Neuronal stem cell (in vitro differentiated cells): Measurements from ENCODE around the gene RNF144A.

Experiments
- DNase-seq: peaks from one replicate; pipeline ENCODE4 v3.0.0-alpha.2; 2013; ENCODE audit warnings: low spot score
- H2AFZ ChIP-seq: one replicate; pipeline ENCODE4 v1.6.1; 2013; ENCODE audit warnings: mild to moderate bottlenecking, low read length, inconsistent platforms
- H2AK5ac ChIP-seq: 2 replicates; pipeline ENCODE4 v1.6.1; 2013; ENCODE audit warnings: low read depth, mild to moderate bottlenecking, inconsistent platforms, low read length, moderate library complexity, mixed read lengths
- H2BK120ac ChIP-seq: 2 replicates; pipeline ENCODE4 v1.6.1; 2013; ENCODE audit warnings: low read depth, mild to moderate bottlenecking, inconsistent platforms, low read length, moderate library complexity, mixed read lengths
- H2BK12ac ChIP-seq: one replicate; pipeline ENCODE4 v1.6.1; 2013; ENCODE audit warnings: low read length, inconsistent platforms
- H2BK15ac ChIP-seq: 2 replicates; pipeline ENCODE4 v1.6.1; 2013; ENCODE audit warnings: mild to moderate bottlenecking, low read length, inconsistent platforms, mixed read lengths
- H2BK5ac ChIP-seq: one replicate; pipeline ENCODE4 v1.6.1; 2013; ENCODE audit warnings: inconsistent platforms, mild to moderate bottlenecking, low read length, moderate library complexity
- H3K14ac ChIP-seq: one replicate; pipeline ENCODE4 v1.6.1; 2013; ENCODE audit warnings: low read length, inconsistent platforms
- H3K18ac ChIP-seq: 2 replicates; pipeline ENCODE4 v1.6.1; 2013; ENCODE audit warnings: low read length, inconsistent platforms
- H3K23ac ChIP-seq: 2 replicates; pipeline ENCODE4 v1.6.1; 2013; ENCODE audit warnings: low read depth, mild to moderate bottlenecking, mixed read lengths, low read length, inconsistent platforms; ENCODE audit not compliant: poor library complexity
- H3K27ac ChIP-seq: replicated peaks from 3 replicates; pipeline ENCODE4 v1.5.1; 2013; ENCODE audit warnings: low read length, inconsistent platforms
- H3K27me3 ChIP-seq, 3 experiments: 2 replicates each; pipeline ENCODE4 v1.6.1; 2013; ENCODE audit warnings: low read length in 3 of 3, mild to moderate bottlenecking in 2 of 3, inconsistent platforms in 1 of 3, low read depth in 1 of 3, mixed read lengths in 1 of 3, moderate library complexity in 1 of 3; ENCODE audit not compliant: control insufficient read depth in 3 of 3, insufficient read depth in 3 of 3
- H3K36me3 ChIP-seq, 2 donors: replicated peaks in 1 of 2; 2 replicates each; pipeline ENCODE4 v1.6.1; 2013; ENCODE audit warnings: low read length in 2 of 2; ENCODE audit not compliant: control insufficient read depth in 2 of 2, insufficient read depth in 2 of 2
- H3K4ac ChIP-seq: 2 replicates; pipeline ENCODE4 v1.6.1; 2013; ENCODE audit warnings: inconsistent platforms, mild to moderate bottlenecking, low read length, moderate library complexity
- H3K4me1 ChIP-seq, 2 donors: 1 replicate in 1 of 2; 2 replicates in 1 of 2; pipeline ENCODE4 v1.6.1; 2013; ENCODE audit warnings: low read length in 2 of 2, low read depth in 1 of 2; ENCODE audit not compliant: control insufficient read depth in 2 of 2, insufficient read depth in 1 of 2
- H3K4me2 ChIP-seq: one replicate; pipeline ENCODE4 v1.6.1; 2013; ENCODE audit warnings: mild to moderate bottlenecking, low read length, inconsistent platforms; ENCODE audit not compliant: insufficient read depth, poor library complexity, severe bottlenecking
- H3K4me3 ChIP-seq, 2 donors: 2 replicates each; pipeline ENCODE4 v1.5.1; 2013; ENCODE audit warnings: low read length in 2 of 2, mild to moderate bottlenecking in 2 of 2, inconsistent platforms in 1 of 2, moderate library complexity in 1 of 2
- H3K79me1 ChIP-seq: one replicate; pipeline ENCODE4 v1.6.1; 2013; ENCODE audit warnings: low read depth, mild to moderate bottlenecking, inconsistent platforms, low read length, moderate library complexity
- H3K9ac ChIP-seq: one replicate; pipeline ENCODE4 v1.6.1; 2013; ENCODE audit warnings: mild to moderate bottlenecking, low read depth, low read length, inconsistent platforms; ENCODE audit not compliant: poor library complexity
- H3K9me3 ChIP-seq, 2 donors: replicated peaks in 1 of 2; 2 replicates each; pipeline versions ENCODE3 to v1.6.1; 2013; ENCODE audit warnings: low read length in 2 of 2, mild to moderate bottlenecking in 2 of 2, inconsistent platforms in 1 of 2, low read depth in 1 of 2, mixed read lengths in 1 of 2, moderate library complexity in 1 of 2; ENCODE audit not compliant: control insufficient read depth in 2 of 2, insufficient read depth in 1 of 2
- H4K8ac ChIP-seq: one replicate; pipeline ENCODE4 v1.6.1; 2013; ENCODE audit warnings: low read depth, mild to moderate bottlenecking, inconsistent platforms, low read length, moderate library complexity
- H4K91ac ChIP-seq: one replicate; pipeline ENCODE4 v1.6.1; 2013; ENCODE audit warnings: low read length, low read depth, mild to moderate bottlenecking, inconsistent platforms; ENCODE audit not compliant: poor library complexity
- WGBS, 2 donors: extraction: QIAGEN DNeasy Blood & Tissue Kit; methylation state at CpG; one replicate each; pipeline ENCODE4 v1.1.7; 2013; ENCODE audit warnings: missing lambda C conversion rate in 2 of 2, mixed read lengths in 1 of 2; ENCODE audit not compliant: insufficient read length in 2 of 2, insufficient replicate concordance in 1 of 2; ENCODE audit errors: extremely low coverage in 2 of 2; 5-methylcytosine and 5-hydroxymethylcytosine counted together

RNF144A gene

DNA sequence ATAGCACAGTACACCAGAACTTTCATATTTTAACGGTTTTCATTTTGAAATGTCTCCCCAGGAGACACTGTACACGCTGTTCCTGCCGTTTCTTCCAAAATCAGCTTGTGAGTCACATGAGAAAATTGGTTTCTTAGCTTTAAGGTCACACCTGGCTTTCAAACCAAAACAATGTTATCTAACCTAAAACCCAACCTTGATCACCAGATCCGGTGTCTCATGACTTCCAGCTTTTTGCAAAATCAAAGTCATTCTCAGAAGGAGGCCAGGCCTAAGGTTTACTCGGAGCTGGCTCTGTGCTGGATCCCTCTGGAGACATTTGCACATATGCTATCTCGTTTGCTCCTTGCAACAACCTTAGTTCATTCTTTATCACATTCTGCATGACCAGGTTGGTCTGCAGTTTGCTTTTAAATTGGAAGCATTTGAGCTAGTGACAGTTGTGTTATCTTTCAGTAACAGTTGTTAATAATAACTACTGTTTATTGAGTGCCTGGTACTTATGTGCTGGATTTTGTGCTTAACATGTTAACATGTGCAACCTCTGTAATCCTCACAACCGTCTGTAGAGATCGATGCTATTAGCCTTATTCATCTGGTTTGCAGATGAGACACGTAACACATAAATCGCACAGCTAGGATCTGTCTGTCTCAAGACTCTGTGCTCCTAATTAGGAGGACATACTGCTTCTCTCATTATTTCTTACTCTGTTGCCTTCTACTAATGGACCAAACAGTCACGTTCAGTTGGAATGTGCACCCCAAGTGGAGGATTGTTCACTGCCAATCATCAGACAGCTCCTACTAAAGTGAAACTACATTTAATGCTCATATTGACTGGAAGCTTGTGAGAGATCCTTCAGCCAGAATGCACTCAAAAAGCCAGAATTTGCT lies 105.5 kb downstream of the RNF144A start:
- Histone ChIP-seq H3K27me3 (no peaks in the 10 kb centered on the region), H4K91ac (no peak overlapping the region), H3K4me3 (no peak overlapping the region), H2AK5ac (no peak overlapping the region), H3K4me1 (peaks cover 11 to 13% of the 10 kb centered on the region in 2 donors), H3K14ac (no peak overlapping the region), H3K27ac (no peak overlapping the region), H2BK5ac (no peak overlapping the region), H3K9ac (no peak overlapping the region), H3K23ac (no peak overlapping the region), H3K36me3 (peaks cover 42 to 88% of the 10 kb centered on the region in 2 donors), H4K8ac (no peak overlapping the region), H3K9me3 (no peaks in the 10 kb centered on the region), H2BK120ac (no peak overlapping the region), H3K4ac (no peak overlapping the region), H3K18ac (no peak overlapping the region), H3K4me2 (no peak overlapping the region), H2BK12ac (no peak overlapping the region), H2AFZ (no peak overlapping the region), H2BK15ac (no peak overlapping the region), H3K79me1 (no peaks in the 10 kb centered on the region)
- no CpG with 5 or more reads among the region's 11 CpGs for WGBS, 2 donors
- DNase-seq: no peak

GRCh38 chr2:7023542-7023941 lies 106.3 kb downstream of the RNF144A start:
- Histone ChIP-seq H2AK5ac (no peak overlapping the region), H2BK120ac (no peak overlapping the region), H4K91ac (no peak overlapping the region), H3K4me1 (peaks cover 3 to 7% of the 10 kb centered on the region in 2 donors), H2BK12ac (no peak overlapping the region), H3K4me2 (no peak overlapping the region), H3K27me3 (no peaks in the 10 kb centered on the region), H3K9ac (no peak overlapping the region), H2BK15ac (no peak overlapping the region), H3K27ac (no peak overlapping the region), H3K14ac (no peak overlapping the region), H3K79me1 (no peaks in the 10 kb centered on the region), H3K23ac (no peak overlapping the region), H3K18ac (no peak overlapping the region), H2AFZ (no peak overlapping the region), H2BK5ac (no peak overlapping the region), H3K4me3 (no peak overlapping the region), H3K4ac (no peak overlapping the region), H4K8ac (no peak overlapping the region), H3K36me3 (peaks cover 43 to 95% of the 10 kb centered on the region in 2 donors), H3K9me3 (no peaks in the 10 kb centered on the region)
- DNase-seq: no peak
- WGBS, 2 donors: no CpG with 5 or more reads among the region's 2 CpGs

GRCh38 chr2:7024261-7024660 lies 107.0 kb downstream of the RNF144A start:
- Histone ChIP-seq H3K18ac (no peak overlapping the region), H3K14ac (no peak overlapping the region), H4K8ac (no peak overlapping the region), H3K4me3 (no peak overlapping the region), H3K4me1 (peaks cover 0 to 7% of the 10 kb centered on the region in 2 donors), H2BK15ac (no peak overlapping the region), H2AK5ac (no peak overlapping the region), H2AFZ (no peak overlapping the region), H2BK5ac (no peak overlapping the region), H4K91ac (no peak overlapping the region), H2BK120ac (no peak overlapping the region), H3K9me3 (no peaks in the 10 kb centered on the region), H2BK12ac (no peak overlapping the region), H3K27me3 (no peaks in the 10 kb centered on the region), H3K36me3 (peaks cover 41 to 97% of the 10 kb centered on the region in 2 donors), H3K23ac (no peak overlapping the region), H3K4me2 (no peak overlapping the region), H3K4ac (no peak overlapping the region), H3K27ac (no peak overlapping the region), H3K79me1 (no peaks in the 10 kb centered on the region), H3K9ac (no peak overlapping the region)
- DNase-seq: no peak
- WGBS, 2 donors: no CpG with 5 or more reads among the region's 18 CpGs

- Histone ChIP-seq H2BK12ac (no peak overlapping the region), H3K4me1 (peaks cover 0 to 7% of the 10 kb centered on the region in 2 donors), H3K36me3 (peaks cover 38 to 97% of the 10 kb centered on the region in 2 donors), H3K9me3 (no peaks in the 10 kb centered on the region), H3K27ac (no peak overlapping the region), H3K27me3 (no peaks in the 10 kb centered on the region), H2BK5ac (no peak overlapping the region), H4K8ac (no peak overlapping the region), H2BK120ac (no peak overlapping the region), H3K4me2 (no peak overlapping the region), H4K91ac (no peak overlapping the region), H3K18ac (no peak overlapping the region), H2BK15ac (no peak overlapping the region), H3K23ac (no peak overlapping the region), H2AFZ (no peak overlapping the region), H3K4me3 (no peak overlapping the region), H3K14ac (no peak overlapping the region), H3K9ac (no peak overlapping the region), H3K79me1 (no peaks in the 10 kb centered on the region), H2AK5ac (no peak overlapping the region), H3K4ac (no peak overlapping the region)
- DNase-seq: no peak
- no CpG with 5 or more reads among the region's 9 CpGs for WGBS, 2 donors
These were observed 107.9 kb downstream of the RNF144A start for GRCh38 chr2:7025082-7025481.
